H1 (cell line): ENCODE results near the gene USP35. TPM values are rescaled to one million over a fixed set of nuclear protein-coding genes. Genes with fewer than 3 reads are reported as not detected.

ENCODE experiments used
- CBX5 ChIP-seq: fragments of 300-800, 300-1000 bp; sonication (generic); IDR thresholded peaks from 2 replicates; pipeline ENCODE4 v1.7.1; 2016; ENCODE audit warnings: antibody characterized with exemption, low read length, low read depth
- CHD7 ChIP-seq: fragments of 300-600 bp; sonication (generic); IDR thresholded peaks from 2 replicates; pipeline ENCODE4 v1.7.1; 2012; ENCODE audit warnings: low read length, moderate library complexity, mild to moderate bottlenecking, inconsistent platforms; ENCODE audit not compliant: insufficient replicate concordance
- CTCF ChIP-seq, 3 experiments: IDR thresholded peaks; 1 replicate in 2 of 3; 2 replicates in 1 of 3; pipeline versions ENCODE4 v1.5.1 to v1.6.1; 2011; ENCODE audit warnings: low read length in 3 of 3, mild to moderate bottlenecking in 3 of 3, inconsistent platforms in 2 of 3, low read depth in 1 of 3, moderate library complexity in 1 of 3; ENCODE audit not compliant: insufficient read depth in 1 of 3; ENCODE audit errors: control extremely low read depth in 1 of 3
- HDAC2 ChIP-seq, 2 experiments: fragments of 300-600 bp in 1 of 2; sonication (generic) in 1 of 2; IDR thresholded peaks; 2 replicates each; pipeline ENCODE4 v1.6.1; 2011 to 2012; ENCODE audit warnings: low read depth in 2 of 2, low read length in 2 of 2, mild to moderate bottlenecking in 2 of 2, moderate library complexity in 2 of 2, borderline replicate concordance in 1 of 2, inconsistent platforms in 1 of 2
- POU5F1 ChIP-seq: IDR thresholded peaks from 2 replicates; pipeline ENCODE4 v1.6.1; 2011; ENCODE audit warnings: low read depth, mild to moderate bottlenecking, low read length, moderate library complexity
- SP4 ChIP-seq: IDR thresholded peaks from 2 replicates; pipeline ENCODE4 v1.6.1; 2012; ENCODE audit warnings: low read length, inconsistent platforms
- TCF12 ChIP-seq: IDR thresholded peaks from 2 replicates; pipeline ENCODE4 v1.6.1; 2011; ENCODE audit warnings: low read depth, mild to moderate bottlenecking, low read length
- YY1 ChIP-seq: IDR thresholded peaks from 2 replicates; pipeline ENCODE4 v1.6.1; 2011; ENCODE audit warnings: low read depth, mild to moderate bottlenecking, low read length
- polyA plus RNA-seq, 7 experiments: library from polyadenylated mRNA; depleted of rRNA in 3 of 7; stranded (reverse) in 5 of 7; unstranded in 2 of 7; fragments of >200 nt in 5 of 7; fragments of 200-250 nt in 2 of 7; gene quantifications; 1 replicate in 5 of 7; 2 replicates in 1 of 7; 4 replicates in 1 of 7; pipeline versions ENCODE4 v1.2.1 to v1.2.3, GENCODE V29; 2011 to 2013; ENCODE audit warnings: missing spikeins in 2 of 7, mixed read lengths in 2 of 7
- total RNA-seq: library from RNA; stranded (reverse); fragmentation: NEBNext Ultra II Directional; extraction: Animal tissue kit (Norgen Biotek cat#: 25700); gene quantifications from 2 replicates; pipeline ENCODE4 v1.2.1, GENCODE V29; 2021

The USP35 gene
- total and polyA plus RNA-seq, 2 of the 8 experiments (the other 6 are each of a cell fraction or from before 2014, with no cell fraction given) = 4.6 to 6.8 TPM

DNA sequence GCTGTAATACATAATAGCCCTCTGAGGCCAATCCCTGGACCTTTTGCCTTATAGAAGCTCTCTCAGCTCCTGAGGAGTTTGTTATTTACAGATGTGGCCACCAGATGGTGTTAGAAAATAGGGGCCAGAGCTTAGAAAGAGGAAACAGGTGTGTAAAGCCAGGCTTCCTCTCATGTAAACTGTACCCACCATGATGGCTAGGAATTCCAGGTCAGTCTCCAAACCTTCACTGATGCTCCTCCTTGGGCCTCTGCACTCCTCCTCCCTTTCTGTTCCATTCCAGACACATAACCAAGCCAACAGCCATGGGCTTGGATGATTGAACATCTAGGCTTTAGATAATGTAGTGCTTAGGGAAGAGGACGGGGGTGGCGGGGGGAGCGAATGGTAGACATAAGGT lies 39.7 kb downstream of the USP35 start (continued):
- TF ChIP-seq CHD7 (no peak), HDAC2 (IDR thresholded peaks at IDR 0.05; ENCODE audit: borderline replicate concordance in 1 of 2, low read depth in 2 of 2, low read length in 2 of 2) (no peak), CTCF (IDR thresholded peaks at IDR 0.05; ENCODE audit: control extremely low read depth in 1 of 3, insufficient read depth in 1 of 3, low read depth in 1 of 3, low read length in 3 of 3) (peak in 2 of 3 experiments; percentile 63 to 75; a peak in 3 of 4 replicates), TCF12 (peak; percentile 83; the same call in 1 of the 2 replicates), SP4 (no peak), CBX5 (no peak), POU5F1 (no peak), YY1 (peak; percentile 43; the same call in 1 of the 2 replicates)
